Pancreas (tissue), 10 donors: ENCODE results near the gene CASZ1. TPM values are rescaled to one million over a fixed set of nuclear protein-coding genes. Genes with fewer than 3 reads are reported as not detected.

Experiments used
- ATAC-seq, 4 donors: fragments of 200-7000 bp; cut with Tn5 transposase; one replicate each; pipeline versions ENCODE4 v1.8.0 to v1.9.1; 2020; ENCODE audit warnings: mild to moderate bottlenecking in 4 of 4, moderate library complexity in 4 of 4
- DNase-seq, 6 donors: peaks; one replicate each; pipeline ENCODE4 v3.0.0-alpha.2; 2020
- FAIRE-seq: peaks from 2 replicates; lab custom pipeline; 2012; peaks lifted over from hg19 to GRCh38; lab: Jason Lieb, UNC
- H3K27ac ChIP-seq, 4 donors: fragments of 200-600 bp; sonication (generic); 1 replicate in 3 of 4; 2 replicates in 1 of 4; pipeline versions ENCODE4 v1.5.0 to v1.8.0; 2020
- H3K27me3 ChIP-seq, 4 donors: fragments of 200-600 bp; one replicate each; pipeline ENCODE4 v1.8.0; 2021
- H3K36me3 ChIP-seq, 3 donors: fragments of 200-600 bp; sonication (generic) in 1 of 3; one replicate each; pipeline versions ENCODE4 v1.5.0 to v1.8.0; 2020 to 2021
- H3K4me1 ChIP-seq, 3 donors: fragments of 200-600 bp; one replicate each; pipeline ENCODE4 v1.8.0; 2021
- H3K4me3 ChIP-seq, 4 donors: fragments of 200-600 bp; sonication (generic) in 2 of 4; one replicate each; pipeline versions ENCODE4 v1.5.0 to v1.8.0; 2020 to 2021
- H3K9me3 ChIP-seq, 4 donors: fragments of 200-600 bp; one replicate each; pipeline ENCODE4 v1.8.0; 2021
- CTCF ChIP-seq, 4 donors: fragments of 200-600 bp; sonication (generic) in 3 of 4; IDR thresholded peaks; one replicate each; pipeline versions ENCODE4 v1.5.0 to v1.8.0; 2021; ENCODE audit warnings: antibody characterized with exemption in 4 of 4
- WGBS, 2 donors: extraction: QIAGEN DNeasy Blood & Tissue Kit; methylation state at CpG; one replicate each; pipeline ENCODE4 v1.1.7; 2013; 5-methylcytosine and 5-hydroxymethylcytosine counted together
- intact Hi-C, 3 donors: fragments of 100-400 bp; cut with DNase I; formaldehyde crosslinking; loops; one replicate each; pipeline versions ENCODE4 v1.11.1 to v1.14.2; 2022
- polyA plus RNA-seq, 2 donors: library from polyadenylated mRNA; stranded (reverse); fragments of 200-250 nt; gene quantifications; one replicate each; pipeline ENCODE4 v1.2.3, GENCODE V29; 2013
- total RNA-seq, 6 donors: library from RNA; stranded (reverse); fragmentation: NEBNext Ultra II Directional in 4 of 6; extraction: Animal tissue kit (Norgen Biotek cat#: 25700) in 4 of 6; gene quantifications; one replicate each; pipeline versions ENCODE4 v1.2.1 to v1.2.4, GENCODE V29; 2021 to 2023
- donor health status: healthy with polysubstance abuse.
- donor health status: DM: no; HTN: no; CAD: no; lungs with moderate emphysema.
- donor health status: DM: no; HTN: no; CAD: no.
- donor health status: control.
- donor health status: control.
- donor health status: Bipolar disorder and iron deficiency.
- donor health status: DM: yes; HTN: yes; CAD: no.
- donor health status: DM: no; HTN: no; CAD: no.
- donor health status: DM: no; HTN: no; CAD: no.
- donor health status: DM: yes; HTN: yes; CAD: no.

Gene CASZ1
- total and polyA plus RNA-seq, 8 donors = 6.7 to 18.9 (median 13.8) TPM

GRCh38 chr1:10706376-10706913 lies 90.0 kb downstream of the CASZ1 start:
- Histone ChIP-seq H3K27ac (no peak overlapping the region), H3K4me3 (no peak overlapping the region), H3K27me3 (no peaks in the 10 kb centered on the region), H3K36me3 (no peaks in the 10 kb centered on the region), H3K4me1 (no peaks in the 10 kb centered on the region), H3K9me3 (no peaks in the 10 kb centered on the region)
- no peak for DNase-seq
- WGBS, 2 donors = 88 to 94% methylated on average over 16 of the region's 16 CpGs
- no peak for ATAC-seq
- TF ChIP-seq CTCF (IDR thresholded peaks at IDR 0.05) = no peak
- intact Hi-C loops = no loop called here
- no peak for FAIRE-seq

GRCh38 chr1:10705953-10706352 lies 90.5 kb downstream of the CASZ1 start:
- 93 to 98% methylated on average over 13 of the region's 13 CpGs for WGBS, 2 donors

GRCh38 chr1:10704368-10704882 lies 92.0 kb downstream of the CASZ1 start:
- H3K36me3 ChIP-seq = no peaks in the 10 kb centered on the region
- intact Hi-C loops = no loop called here
- no peaks in the 10 kb centered on the region for H3K4me1 ChIP-seq
- H3K4me3 ChIP-seq = no peak overlapping the region
- H3K27me3 ChIP-seq = no peaks in the 10 kb centered on the region
- H3K27ac ChIP-seq = peak overlapping the region in 1 of 4 donors; percentile 44
- DNase-seq (peak in 1 of 6 donors; percentile 53), FAIRE-seq (no peak), ATAC-seq (peak; percentile 51 to 82 (median 69))
- no peaks in the 10 kb centered on the region for H3K9me3 ChIP-seq
- 65 to 66% methylated on average over 25 to 44 of the region's 44 CpGs for WGBS, 2 donors
- no peak for TF ChIP-seq CTCF (IDR thresholded peaks at IDR 0.05)

More at GRCh38 chr1:10705953-10706352, 90.5 kb downstream of the CASZ1 start:
- DNase-seq (no peak), FAIRE-seq (no peak), ATAC-seq (no peak)
- Histone ChIP-seq H3K9me3 (no peaks in the 10 kb centered on the region), H3K36me3 (no peaks in the 10 kb centered on the region), H3K27me3 (no peaks in the 10 kb centered on the region), H3K4me3 (no peak overlapping the region), H3K4me1 (no peaks in the 10 kb centered on the region), H3K27ac (no peak overlapping the region)
- intact Hi-C loops = no loop called here
- no peak for TF ChIP-seq CTCF (IDR thresholded peaks at IDR 0.05)

DNA sequence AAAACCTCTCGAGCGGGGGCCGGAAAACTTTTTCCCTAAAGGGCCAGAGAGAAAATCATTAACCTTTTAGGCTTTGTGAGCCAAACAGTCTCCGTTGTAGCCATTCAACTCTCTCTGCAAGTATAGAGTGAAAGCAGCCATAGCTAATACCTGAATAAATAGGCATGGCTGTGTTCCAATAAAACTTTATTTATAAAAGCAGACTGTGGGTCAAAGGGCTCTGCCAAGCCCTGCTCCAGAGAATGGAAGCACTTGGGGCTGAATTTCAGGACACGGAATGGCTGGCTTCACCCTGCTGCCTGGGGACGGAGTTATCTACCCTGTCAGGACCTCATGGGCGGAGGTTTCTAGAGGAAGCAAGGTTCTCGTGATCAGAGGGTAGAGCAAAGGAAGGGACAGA lies 92.7 kb downstream of the CASZ1 start:
- H3K27ac ChIP-seq = peak overlapping the region in 1 of 4 donors; percentile 44
- no peak overlapping the region for H3K4me3 ChIP-seq
- intact Hi-C loops = no loop called here
- H3K9me3 ChIP-seq = no peaks in the 10 kb centered on the region
- FAIRE-seq (no peak), ATAC-seq (no peak), DNase-seq (no peak)
- H3K27me3 ChIP-seq = no peaks in the 10 kb centered on the region
- H3K36me3 ChIP-seq = no peaks in the 10 kb centered on the region
- no peaks in the 10 kb centered on the region for H3K4me1 ChIP-seq
- TF ChIP-seq CTCF (IDR thresholded peaks at IDR 0.05) = no peak
- 96 to 98% methylated on average over 8 of the region's 8 CpGs for WGBS, 2 donors

GRCh38 chr1:10701145-10701544 lies 95.3 kb downstream of the CASZ1 start:
- H3K27ac ChIP-seq = no peak overlapping the region

More at GRCh38 chr1:10701145-10701544, 95.3 kb downstream of the CASZ1 start:
- no peak for ATAC-seq
- H3K36me3 ChIP-seq = no peaks in the 10 kb centered on the region
- H3K27me3 ChIP-seq = no peaks in the 10 kb centered on the region
- no peak for TF ChIP-seq CTCF (IDR thresholded peaks at IDR 0.05)
- intact Hi-C loops = no loop called here
- WGBS, 2 donors = 92 to 96% methylated on average over 14 of the region's 14 CpGs
- H3K4me3 ChIP-seq = no peak overlapping the region
- FAIRE-seq = no peak
- no peak for DNase-seq
- H3K4me1 ChIP-seq = no peaks in the 10 kb centered on the region
- no peaks in the 10 kb centered on the region for H3K9me3 ChIP-seq
